Adrenal gland (tissue), 12 donors: ENCODE measurements around the gene CORO2B. TPM values are rescaled to one million over a fixed set of nuclear protein-coding genes. Genes with fewer than 3 reads are reported as not detected.
A peak's percentile ranks its signal among the peaks of the same experiment; 100 is the strongest.

Experiments used
- DNase-seq, 7 donors: peaks; one replicate each; pipeline ENCODE4 v3.0.0-alpha.2; 2019 to 2020
- H3K27ac ChIP-seq, 5 donors: fragments of 200-600 bp; sonication (generic) in 4 of 5; 1 replicate in 3 of 5; 2 replicates in 2 of 5; pipeline versions ENCODE4 v1.5.1 to v1.8.0; 2016 to 2020; ENCODE audit warnings: mild to moderate bottlenecking in 1 of 5
- H3K27me3 ChIP-seq: fragments of 200-600 bp; 2 replicates; pipeline ENCODE4 v1.8.0; 2021
- H3K36me3 ChIP-seq, 2 donors: fragments of 200-600 bp; replicated peaks in 1 of 2; 1 replicate in 1 of 2; 2 replicates in 1 of 2; pipeline versions ENCODE4 v1.5.1 to v1.8.0; 2018 to 2022
- H3K4me1 ChIP-seq, 2 donors: fragments of 200-600 bp; replicated peaks in 1 of 2; 1 replicate in 1 of 2; 2 replicates in 1 of 2; pipeline versions ENCODE4 v1.5.1 to v1.8.0; 2018 to 2021
- H3K4me3 ChIP-seq, 4 donors: fragments of 200-600 bp; sonication (generic) in 3 of 4; one replicate each; pipeline ENCODE4 v1.5.1; 2016 to 2018
- H3K9me3 ChIP-seq, 3 donors: fragments of 200-600 bp; sonication (generic) in 1 of 3; replicated peaks in 1 of 3; 1 replicate in 2 of 3; 2 replicates in 1 of 3; pipeline versions ENCODE4 v1.5.1 to v1.8.0; 2016 to 2021
- CTCF ChIP-seq, 6 experiments: fragments of 450-650 bp in 4 of 6; fragments of 200-600 bp in 2 of 6; sonication (generic) in 1 of 6; IDR thresholded peaks; 1 replicate in 5 of 6; 2 replicates in 1 of 6; pipeline versions ENCODE4 v1.5.1 to v1.8.0; 2016 to 2021; ENCODE audit warnings: antibody characterized with exemption in 6 of 6, mild to moderate bottlenecking in 2 of 6, moderate library complexity in 1 of 6
- POLR2A ChIP-seq, 2 donors: fragments of 450-650 bp; IDR thresholded peaks; one replicate each; pipeline ENCODE4 v1.6.1; 2017; ENCODE audit warnings: antibody characterized with exemption in 2 of 2, mild to moderate bottlenecking in 2 of 2, moderate library complexity in 1 of 2
- WGBS, 4 donors: extraction: QIAGEN DNeasy Blood & Tissue Kit in 2 of 4; methylation state at CpG; one replicate each; pipeline versions ENCODE4 v1.1.5 to v1.1.7; 2013 to 2017; 5-methylcytosine and 5-hydroxymethylcytosine counted together
- intact Hi-C, 2 donors: fragments of 100-400 bp; cut with DNase I; formaldehyde crosslinking; loops; one replicate each; pipeline versions ENCODE4 v1.14.1 to v1.15.0; 2022 to 2023
- polyA plus RNA-seq, 3 donors: library from polyadenylated mRNA; stranded (reverse); fragments of 200-250 nt in 2 of 3; fragments of 350-450 nt in 1 of 3; fragmentation: Illumina TruSeq in 1 of 3; extraction: RNeasy Lipid Tissue Mini Kit (QIAGEN cat#74804) in 1 of 3; gene quantifications; one replicate each; pipeline ENCODE4 v1.2.3, GENCODE V29; 2013 to 2014
- total RNA-seq, 9 donors: library from RNA; depleted of rRNA in 4 of 9; stranded (reverse); fragments of >200 nt in 4 of 9; fragments of 120-200 nt in 1 of 9; fragmentation: NEBNext Ultra II Directional in 1 of 9; extraction: Animal tissue kit (Norgen Biotek cat#: 25700) in 1 of 9; gene quantifications; one replicate each; pipeline versions ENCODE4 v1.1.0 to v1.2.4, GENCODE V29; 2013 to 2023
- donor health status: healthy with polysubstance abuse.
- donor health status: Bipolar disorder and iron deficiency.
- donor health status: DM: yes; HTN: yes; CAD: no.
- donor health status: DM: no; HTN: no; CAD: no.
- donor health status: DM: no; HTN: no; CAD: no.
- donor health status: DM: yes; HTN: yes; CAD: no.

CORO2B gene
- total and polyA plus RNA-seq, 12 donors = 2.8 to 8.4 (median 4.3) TPM

GRCh38 chr15:68612979-68613740, 34.4 kb downstream of the CORO2B start:
- Histone ChIP-seq H3K4me1 (peaks cover 0 to under 1% of the 10 kb centered on the region in 2 donors), H3K36me3 (no peaks in the 10 kb centered on the region), H3K27ac (no peak overlapping the region), H3K27me3 (no peaks in the 10 kb centered on the region), H3K9me3 (no peaks in the 10 kb centered on the region), H3K4me3 (no peak overlapping the region)
- intact Hi-C loops = no loop called here
- DNase-seq = no peak
- 87 to 91% (median 89%) methylated on average over 6 of the region's 6 CpGs for WGBS, 4 donors
- no peak for TF ChIP-seq POLR2A (IDR thresholded peaks at IDR 0.05)

- Histone ChIP-seq H3K4me3 (no peak overlapping the region), H3K27ac (peak overlapping the region in 1 of 5 donors; percentile 63), H3K36me3 (no peaks in the 10 kb centered on the region), H3K27me3 (no peaks in the 10 kb centered on the region), H3K4me1 (peaks cover 6 to 7% of the 10 kb centered on the region in 2 donors), H3K9me3 (no peaks in the 10 kb centered on the region)
- 61 to 76% (median 71%) methylated on average over 13 to 17 of the region's 17 CpGs for WGBS, 4 donors
- intact Hi-C loops = no loop called here
- TF ChIP-seq CTCF (IDR thresholded peaks at IDR 0.05) (no peak), POLR2A (IDR thresholded peaks at IDR 0.05) (no peak)
- peak in 4 of 7 donors; percentile 27 to 59 (median 38) for DNase-seq
Observed at GRCh38 chr15:68614286-68615035, 35.7 kb downstream of the CORO2B start.

GRCh38 chr15:68615301-68615700, 36.5 kb downstream of the CORO2B start:
- TF ChIP-seq CTCF (IDR thresholded peaks at IDR 0.05) (no peak), POLR2A (IDR thresholded peaks at IDR 0.05) (no peak)
- intact Hi-C loops = no loop called here
- H3K4me3 ChIP-seq = no peak overlapping the region
- peak overlapping the region in 1 of 5 donors; percentile 63 for H3K27ac ChIP-seq
- H3K27me3 ChIP-seq = no peaks in the 10 kb centered on the region
- no peaks in the 10 kb centered on the region for H3K36me3 ChIP-seq
- H3K4me1 ChIP-seq = peaks cover 6 to 7% of the 10 kb centered on the region in 2 donors
- no peak for DNase-seq
- no peaks in the 10 kb centered on the region for H3K9me3 ChIP-seq
- 60 to 87% (median 73%) methylated on average over 1 of the region's 1 CpG; no CpG with 5 or more reads in 1 of the 4 donors for WGBS, 4 donors

GRCh38 chr15:68615811-68616210, 37.0 kb downstream of the CORO2B start:
- WGBS, 4 donors = 76 to 89% (median 86%) methylated on average over 6 of the region's 6 CpGs
- intact Hi-C loops = no loop called here
- no peak overlapping the region for H3K27ac ChIP-seq
- no peaks in the 10 kb centered on the region for H3K36me3 ChIP-seq
- no peak overlapping the region for H3K4me3 ChIP-seq
- no peaks in the 10 kb centered on the region for H3K9me3 ChIP-seq
- DNase-seq = no peak
- no peaks in the 10 kb centered on the region for H3K27me3 ChIP-seq
- H3K4me1 ChIP-seq = peaks cover 6 to 7% of the 10 kb centered on the region in 2 donors
- TF ChIP-seq POLR2A (IDR thresholded peaks at IDR 0.05) (no peak), CTCF (IDR thresholded peaks at IDR 0.05) (no peak)
